Activated gamma-delta T cell (primary cell): ENCODE results near the gene CDA.

Source experiments
- DNase-seq: peaks from one replicate; lab custom pipeline; 2025; lab: John Stamatoyannopoulos, UW

CDA gene

GRCh38 chr1:20648946-20649345 lies 60.0 kb downstream of the CDA start:
- no peak for DNase-seq

GRCh38 chr1:20652300-20652699 lies 63.4 kb downstream of the CDA start:
- no peak for DNase-seq

- no peak for DNase-seq
Measured at GRCh38 chr1:20654104-20654690, 65.3 kb downstream of the CDA start.

GRCh38 chr1:20657024-20657423 lies 68.1 kb downstream of the CDA start:
- DNase-seq: no peak

- DNase-seq: no peak
Measured at GRCh38 chr1:20658166-20658915, 69.4 kb downstream of the CDA start.

- no peak for DNase-seq
Measured at GRCh38 chr1:20660363-20660762, 71.5 kb downstream of the CDA start.

GRCh38 chr1:20660847-20661206 lies 71.9 kb downstream of the CDA start:
- no peak for DNase-seq

- DNase-seq: peak; percentile 91
Measured at GRCh38 chr1:20661207-20662109, 72.6 kb downstream of the CDA start, which contains the start of gene DDOST. DDOST (minus strand) TSS chr1:20661369; CDS start chr1:20661350, 19 bp downstream.

- no peak for DNase-seq
Measured at GRCh38 chr1:20662110-20662475, 73.2 kb downstream of the CDA start.

GRCh38 chr1:20663365-20663764 lies 74.5 kb downstream of the CDA start:
- DNase-seq: no peak

GRCh38 chr1:20663969-20664715 lies 75.2 kb downstream of the CDA start:
- DNase-seq: no peak

- DNase-seq: no peak
Measured at GRCh38 chr1:20665726-20666125, 76.8 kb downstream of the CDA start.

- no peak for DNase-seq
Measured at GRCh38 chr1:20666146-20666545, 77.2 kb downstream of the CDA start.

- no peak for DNase-seq
Measured at GRCh38 chr1:20666804-20667203, 77.9 kb downstream of the CDA start.
